ENCODE results near the gene ZDHHC11B.
"Not testable (repeated sequence)": the region's sequence is repeated elsewhere in the genome, so short reads cannot be mapped to it uniquely, and the experiment has no call there.

ZDHHC11B gene

GRCh38 chr5:685262-686171 lies 99.0 kb downstream of the ZDHHC11B start:
- DNase-seq (ENCODE audit: low read depth) = no peak

GRCh38 chr5:684751-685216 lies 99.7 kb downstream of the ZDHHC11B start:
- DNase-seq (ENCODE audit: low read depth) = no peak

- DNase-seq (ENCODE audit: low read depth) = no peak
Measured at GRCh38 chr5:683551-684481, 100.7 kb downstream of the ZDHHC11B start.

GRCh38 chr5:682651-683358 lies 101.7 kb downstream of the ZDHHC11B start:
- not testable (repeated sequence) for DNase-seq (ENCODE audit: low read depth)

- DNase-seq (ENCODE audit: low read depth) = not testable (repeated sequence)
Measured at GRCh38 chr5:682216-682615, 102.3 kb downstream of the ZDHHC11B start.

GRCh38 chr5:681317-682191 lies 103.0 kb downstream of the ZDHHC11B start:
- not testable (repeated sequence) for DNase-seq (ENCODE audit: low read depth)

- not testable (repeated sequence) for DNase-seq (ENCODE audit: low read depth)
Measured at GRCh38 chr5:680836-681235, 103.7 kb downstream of the ZDHHC11B start.

- DNase-seq (ENCODE audit: low read depth) = not testable (repeated sequence)
Measured at GRCh38 chr5:680118-680795, 104.3 kb downstream of the ZDHHC11B start.

- DNase-seq (ENCODE audit: low read depth) = not testable (repeated sequence)
Measured at GRCh38 chr5:679166-679895, 105.2 kb downstream of the ZDHHC11B start.

- DNase-seq (ENCODE audit: low read depth) = not testable (repeated sequence)
Measured at GRCh38 chr5:678521-678920, 106.0 kb downstream of the ZDHHC11B start.

- DNase-seq (ENCODE audit: low read depth) = no peak
Measured at GRCh38 chr5:677131-678101, 107.1 kb downstream of the ZDHHC11B start.

GRCh38 chr5:676699-677076 lies 107.8 kb downstream of the ZDHHC11B start:
- DNase-seq (ENCODE audit: low read depth) = no peak

GRCh38 chr5:675871-676698 lies 108.4 kb downstream of the ZDHHC11B start:
- DNase-seq (ENCODE audit: low read depth) = no peak

- no peak for DNase-seq (ENCODE audit: low read depth)
Measured at GRCh38 chr5:675111-675870, 109.2 kb downstream of the ZDHHC11B start.

- DNase-seq (ENCODE audit: low read depth) = no peak
Measured at GRCh38 chr5:674630-675011, 109.9 kb downstream of the ZDHHC11B start.

- DNase-seq (ENCODE audit: low read depth) = no peak
Measured at GRCh38 chr5:673831-674629, 110.5 kb downstream of the ZDHHC11B start.

All from activated T-cell treated with anti-CD3 and anti-CD28 coated beads for 24 hours (primary cell).